DMS 273 (cell line): ENCODE data around the gene ARRB1.
"Not testable (repeated sequence)": the region's sequence is repeated elsewhere in the genome, so short reads cannot be mapped to it uniquely, and the experiment has no call there.

ENCODE experiments used
- DNase-seq: peaks from one replicate; lab custom pipeline; 2025; ENCODE audit not compliant: unreplicated experiment; lab: John Stamatoyannopoulos, UW

Gene ARRB1

GRCh38 chr11:75276686-75277085 is 74.8 kb downstream of the ARRB1 start:
- DNase-seq = peak; percentile 50

DNA sequence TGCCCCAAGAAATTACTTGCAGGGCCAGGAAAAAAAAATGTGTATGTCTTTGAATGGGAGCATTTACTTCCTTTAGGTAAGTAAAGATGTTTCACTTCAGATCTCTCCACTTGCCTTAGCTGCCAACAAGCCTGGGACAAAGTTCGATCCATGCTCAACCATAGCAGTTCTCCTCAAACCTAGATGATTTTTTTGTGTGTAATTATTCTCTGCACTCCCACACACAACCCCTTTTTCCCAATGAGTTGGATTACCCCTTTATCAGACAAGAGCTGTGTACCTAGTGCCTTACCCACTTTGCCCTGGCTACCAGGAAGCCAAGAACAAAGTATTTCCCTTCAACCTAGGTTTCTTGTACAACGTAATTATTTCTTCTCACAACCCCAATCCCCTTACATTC is 75.3 kb downstream of the ARRB1 start:
- DNase-seq = no peak

DNA sequence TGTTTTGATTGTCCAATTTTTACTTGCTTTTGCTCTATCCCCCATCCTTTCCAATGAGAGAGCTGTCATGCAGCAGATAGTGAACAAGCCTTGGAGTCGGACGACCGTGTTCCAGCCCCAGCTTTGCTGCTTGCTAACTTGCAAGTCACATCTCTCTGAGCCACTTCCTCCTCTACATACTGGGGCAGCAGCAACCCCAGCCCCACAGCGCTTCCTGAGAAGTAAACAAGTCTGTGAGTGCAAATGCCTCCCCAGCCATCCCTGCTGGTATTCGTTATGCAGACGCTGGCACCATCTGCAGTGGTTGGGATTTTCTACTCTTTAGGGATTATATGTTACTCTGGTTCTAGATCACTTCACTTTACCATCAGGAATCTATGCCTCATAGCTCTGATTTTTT is 75.9 kb downstream of the ARRB1 start:
- DNase-seq = peak; percentile 56

DNA sequence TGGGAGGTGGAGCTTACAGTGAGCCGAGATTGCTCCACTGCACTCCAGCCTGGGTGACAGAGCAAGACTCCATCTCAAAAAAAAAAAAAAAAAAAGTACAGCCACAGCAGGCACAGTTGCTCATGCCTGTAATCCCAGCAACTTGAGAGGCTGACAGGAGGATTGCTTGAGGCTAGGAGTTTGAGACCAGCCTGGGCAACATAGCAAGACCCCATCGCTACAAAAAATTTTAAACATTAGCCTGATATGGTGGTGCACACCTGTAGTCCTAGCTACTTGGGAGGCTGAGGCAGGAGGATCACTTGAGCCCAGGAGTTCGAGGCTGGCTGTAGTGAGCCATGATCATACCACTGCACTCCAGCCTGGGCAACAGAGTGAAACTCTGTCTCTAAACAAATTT is 76.7 kb downstream of the ARRB1 start:
- not testable (repeated sequence) for DNase-seq

DNA sequence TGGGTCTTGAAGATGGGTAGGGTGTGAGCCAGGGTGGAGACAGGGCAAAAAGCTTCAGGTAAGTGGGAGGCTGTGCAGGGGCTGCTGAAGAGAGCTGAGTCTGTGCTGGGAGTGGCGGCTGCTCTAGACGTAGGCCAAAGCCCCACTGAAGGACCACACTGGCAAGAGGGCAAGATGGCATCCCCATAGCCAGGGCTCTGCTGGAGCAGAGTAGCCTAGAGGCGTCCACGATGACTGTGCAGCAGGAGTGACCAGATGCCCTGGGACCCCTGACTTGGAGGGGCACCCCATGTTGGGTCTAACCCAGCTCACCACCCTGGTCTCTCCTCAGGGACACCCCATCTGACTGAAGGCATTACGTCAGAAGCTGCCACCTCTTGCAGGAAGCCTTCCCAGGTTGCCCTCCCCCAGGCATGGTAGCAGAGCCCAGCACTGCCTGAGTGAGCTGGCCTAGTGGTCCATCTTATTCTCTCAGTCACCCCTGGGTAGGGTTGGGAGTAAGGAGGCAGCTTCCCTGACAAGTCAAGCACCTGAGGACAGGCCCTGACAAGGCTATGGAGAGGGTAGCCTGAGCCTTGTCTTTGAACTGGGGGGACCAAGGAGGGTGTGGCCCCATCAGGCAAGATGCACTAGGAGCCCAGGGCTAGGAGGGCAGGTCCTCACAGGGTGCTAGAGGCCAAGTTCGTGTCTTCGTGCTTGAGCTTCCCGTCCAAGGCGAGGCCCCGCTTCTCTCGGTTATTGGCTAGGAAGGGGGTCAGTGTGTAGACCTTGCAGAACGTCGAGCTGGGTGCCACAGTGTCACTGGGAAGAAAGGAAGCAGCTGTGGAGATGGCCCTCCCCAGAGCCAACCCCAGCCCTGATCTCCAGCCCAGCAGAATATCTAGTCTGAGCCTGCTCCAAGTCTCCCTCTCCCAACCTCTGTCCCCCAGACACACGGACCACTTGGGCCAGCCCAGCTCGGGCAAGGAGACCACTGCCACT is 77.8 kb downstream of the ARRB1 start:
- no peak for DNase-seq

DNA sequence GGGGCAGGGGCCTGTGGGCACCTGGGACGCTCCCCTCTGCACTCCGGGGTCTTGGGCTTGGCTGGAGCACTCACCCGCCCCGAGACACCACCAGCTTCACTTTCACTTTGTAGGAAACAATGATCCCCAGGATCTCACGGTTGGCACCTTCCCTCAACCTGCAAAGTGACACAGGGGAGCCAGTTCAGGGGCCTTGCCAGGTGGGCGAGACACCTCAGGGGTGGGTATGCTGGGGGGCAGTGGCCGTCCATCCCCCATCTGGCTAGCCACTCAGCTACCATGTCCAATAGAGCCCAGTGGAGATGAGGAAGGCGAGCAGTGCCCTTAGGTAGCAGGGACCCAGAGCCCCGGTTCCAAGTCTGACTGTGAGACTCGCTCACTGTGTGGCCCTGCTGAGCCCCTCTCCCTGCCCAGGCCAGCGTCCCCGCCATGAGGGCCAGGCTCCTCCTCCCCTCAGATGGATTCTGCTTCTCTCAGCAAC is 78.6 kb downstream of the ARRB1 start:
- DNase-seq = no peak

DNA sequence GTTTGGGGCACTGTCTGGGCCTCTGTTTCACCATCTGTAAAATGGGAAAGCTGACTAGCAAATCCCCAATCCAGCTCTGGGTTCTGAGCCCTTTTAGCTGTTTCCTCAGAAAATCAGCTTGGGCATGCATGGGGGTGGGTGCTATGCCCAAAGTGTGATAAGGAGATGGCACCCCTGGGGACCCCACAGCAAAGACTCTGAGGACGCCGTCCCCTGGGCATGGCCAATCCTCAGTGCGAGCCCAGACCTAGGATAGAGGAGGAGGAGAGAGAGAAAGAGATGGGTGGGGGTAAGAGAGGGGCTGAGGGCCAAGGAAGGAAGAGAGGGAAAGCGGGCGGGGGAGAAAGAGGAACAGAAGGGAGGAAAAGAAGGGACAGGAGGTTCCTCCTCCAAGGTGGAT is 79.1 kb downstream of the ARRB1 start:
- DNase-seq = no peak

DNA sequence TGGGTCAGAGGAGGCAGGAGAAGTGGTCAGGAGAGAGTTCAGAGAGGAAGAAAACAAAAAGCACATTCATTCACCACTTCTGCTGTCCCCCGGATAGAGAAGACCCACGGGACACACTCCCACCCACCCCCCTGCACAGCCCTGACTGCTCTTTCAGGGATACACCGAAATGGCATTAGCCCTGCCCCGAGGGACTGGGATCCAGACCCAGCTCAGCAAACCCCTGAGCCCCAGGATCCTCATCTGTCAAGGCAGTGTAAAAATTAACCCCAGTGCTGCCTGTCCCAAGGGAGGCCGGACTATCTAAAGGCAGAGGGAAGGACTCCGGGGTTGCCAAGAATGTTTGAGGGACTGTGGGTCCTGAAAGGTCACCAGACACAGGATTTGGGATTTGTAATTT is 79.7 kb downstream of the ARRB1 start:
- DNase-seq = no peak

DNA sequence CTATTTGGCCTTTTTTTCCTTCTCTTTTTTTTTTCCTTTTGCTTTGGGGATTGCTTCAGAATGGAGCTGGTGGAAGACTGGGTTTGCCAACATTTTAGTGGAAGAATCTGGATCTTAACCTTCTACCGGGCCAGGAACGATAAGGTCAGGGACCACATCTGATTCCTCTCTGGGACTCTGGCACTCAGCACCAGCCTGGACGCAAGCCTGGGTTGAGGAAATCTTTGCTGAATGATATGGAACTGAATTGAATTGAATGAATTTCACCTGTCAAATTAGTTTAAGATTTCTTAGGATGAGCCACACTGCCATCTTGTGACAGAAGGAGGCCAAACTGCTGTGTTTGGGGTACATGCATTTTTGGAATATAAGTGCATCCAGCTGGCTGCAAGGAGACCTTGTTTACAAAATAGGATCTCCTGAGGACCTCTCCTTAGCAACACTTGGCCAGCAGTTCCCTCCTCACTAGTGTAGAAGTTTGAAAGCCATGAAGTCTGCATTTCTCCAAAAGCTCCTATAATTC is 80.5 kb downstream of the ARRB1 start:
- DNase-seq = peak; percentile 29

DNA sequence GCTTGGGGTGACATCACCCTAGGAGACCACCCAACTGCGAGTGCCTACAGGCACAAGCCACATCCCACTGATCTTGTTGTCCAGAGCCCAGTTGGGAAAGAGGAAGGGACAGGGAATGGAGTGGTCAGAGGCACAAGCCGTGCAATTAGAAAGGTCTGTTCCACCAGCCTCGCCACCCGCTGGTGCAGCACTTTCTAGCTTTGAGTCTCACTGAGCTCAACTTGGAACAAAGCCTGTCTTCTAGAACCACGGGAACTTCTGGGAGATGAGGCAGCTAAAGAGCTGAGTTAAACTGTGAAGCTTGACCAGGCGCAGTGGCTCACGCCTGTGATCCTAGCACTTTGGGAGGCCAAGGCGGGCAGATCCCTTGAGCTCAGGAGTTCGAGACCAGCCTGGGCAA is 81.6 kb downstream of the ARRB1 start:
- DNase-seq = no peak

GRCh38 chr11:75269367-75269660 is 82.1 kb downstream of the ARRB1 start:
- no peak for DNase-seq

DNA sequence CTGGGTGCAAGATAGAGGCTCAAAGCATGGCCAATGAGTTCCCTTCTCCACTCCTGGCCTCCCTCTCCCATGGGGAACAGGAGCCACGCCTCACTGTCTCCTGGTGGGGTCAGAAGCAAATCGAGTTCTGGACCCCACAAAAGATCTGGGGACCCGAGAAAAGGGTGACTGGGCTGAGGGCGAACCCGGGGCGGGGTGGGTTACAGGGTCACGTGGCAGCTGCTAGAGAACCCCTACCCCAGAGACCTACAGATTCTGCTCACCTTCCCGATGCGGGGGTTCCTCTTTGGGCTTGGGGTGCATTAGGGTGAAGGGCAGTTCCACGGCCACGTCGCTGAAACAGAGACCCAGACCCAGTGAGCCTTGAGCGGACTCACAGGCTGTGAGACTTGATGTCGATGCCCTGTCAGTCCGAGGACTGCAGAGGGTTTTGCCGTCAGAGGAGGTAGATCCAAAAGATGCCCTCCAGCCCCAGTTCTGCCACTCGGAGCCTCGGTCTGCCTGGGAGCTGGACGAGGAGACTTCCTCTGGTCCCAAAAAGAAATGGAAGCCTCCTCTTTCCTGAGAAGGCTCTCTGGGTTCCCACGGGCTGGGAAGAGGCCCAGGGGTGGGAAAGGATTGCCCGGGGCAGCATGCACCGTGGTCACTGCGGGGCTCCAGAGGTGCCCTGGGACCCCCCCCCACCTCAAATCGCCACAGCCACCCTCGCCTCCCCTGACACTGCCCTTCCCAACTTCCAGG is 82.7 kb downstream of the ARRB1 start:
- DNase-seq = no peak

- no peak for DNase-seq
These were observed 84.1 kb downstream of the ARRB1 start for GRCh38 chr11:75267171-75267970.

DNA sequence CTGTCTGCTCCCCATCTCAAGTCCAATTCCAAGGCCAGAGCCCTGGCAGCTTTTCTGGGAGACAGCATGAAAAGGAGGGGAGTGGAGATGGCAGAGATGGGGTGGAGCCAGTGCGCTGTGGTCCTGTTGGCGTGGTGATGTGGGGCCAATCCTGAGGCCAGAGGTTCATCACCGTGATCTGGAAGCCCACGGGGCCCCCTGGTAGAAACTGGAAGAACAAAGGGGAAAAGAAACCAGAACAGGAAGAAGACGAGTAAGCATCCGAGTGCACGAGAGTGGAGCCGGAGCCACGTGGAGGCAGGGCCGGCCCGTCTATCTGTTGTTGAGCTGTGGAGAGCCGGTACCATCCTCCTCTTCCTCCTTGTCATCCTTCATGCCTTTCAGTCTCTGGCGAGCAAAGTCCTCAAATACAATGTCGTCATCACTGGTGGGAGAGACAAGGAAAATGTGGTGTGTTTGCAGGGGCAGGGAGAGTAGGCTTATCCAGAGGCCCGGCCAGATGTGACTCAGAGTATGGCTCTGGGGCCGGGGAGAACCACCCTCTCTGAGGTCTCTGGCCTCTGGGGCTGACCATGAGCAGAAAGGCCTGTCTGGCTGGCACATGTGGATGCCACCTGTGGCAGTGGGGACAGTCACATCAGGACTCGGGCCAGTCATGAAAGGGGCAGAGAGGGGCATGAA is 85.5 kb downstream of the ARRB1 start:
- no peak for DNase-seq

DNA sequence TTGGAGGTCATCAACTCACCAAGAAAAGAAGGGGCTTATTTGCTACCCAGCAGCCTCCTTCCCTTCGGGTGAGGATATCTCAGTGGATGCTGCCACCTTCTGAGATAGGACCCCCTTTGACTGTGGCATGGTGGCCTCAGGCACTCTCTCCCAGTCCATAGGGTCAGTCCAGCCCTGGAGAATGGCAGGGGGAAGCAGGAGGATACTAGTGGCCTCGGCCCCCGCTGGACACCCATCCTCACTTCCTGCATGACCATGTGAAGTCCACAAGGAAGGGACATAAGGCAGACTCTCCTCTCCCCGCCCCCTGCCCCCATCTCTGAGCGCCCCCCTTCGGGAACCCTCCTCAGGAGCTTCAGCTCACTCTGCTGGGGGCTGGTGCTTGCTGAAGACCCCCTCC is 86.5 kb downstream of the ARRB1 start:
- no peak for DNase-seq

DNA sequence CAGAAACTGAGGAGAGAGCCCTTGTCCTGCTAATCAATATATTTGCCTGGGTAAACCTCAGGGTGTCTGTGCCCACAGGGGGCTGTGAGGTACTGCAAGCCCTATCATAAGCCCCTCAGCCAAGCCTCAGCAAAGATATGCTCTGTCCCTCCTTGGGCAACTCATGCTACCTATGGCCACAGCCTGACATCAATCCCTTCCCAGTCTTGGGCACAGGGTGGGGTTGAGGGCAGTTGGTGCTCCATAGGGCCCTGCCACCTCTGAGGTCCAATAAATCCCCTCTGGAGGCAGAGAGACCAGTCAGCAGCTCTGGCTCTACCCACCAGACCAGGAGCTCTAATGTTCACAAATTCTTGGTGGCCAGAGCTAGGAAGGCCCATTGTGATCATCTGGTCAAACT is 87.1 kb downstream of the ARRB1 start:
- no peak for DNase-seq

DNA sequence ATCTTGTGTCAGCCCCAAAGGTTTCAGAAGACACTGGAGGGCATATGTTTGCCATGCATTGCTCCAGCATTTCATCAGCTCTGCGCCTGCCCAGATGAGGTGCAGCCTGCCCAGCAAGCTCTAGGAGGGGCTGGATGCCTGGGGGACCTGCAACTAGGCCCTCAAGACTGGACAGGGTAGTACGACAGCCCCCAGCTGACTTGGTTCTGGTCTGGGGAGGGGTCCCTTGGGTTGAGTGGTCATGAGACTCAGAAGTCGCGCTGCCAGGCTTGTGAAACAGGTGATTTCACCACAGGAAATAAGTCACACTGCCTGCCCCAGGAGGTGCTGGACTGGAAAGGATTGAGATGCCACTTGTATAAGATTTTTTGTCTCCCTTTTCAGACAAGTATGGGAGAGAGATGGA is 87.5 kb downstream of the ARRB1 start:
- DNase-seq = peak; percentile 18

GRCh38 chr11:75262961-75263852 is 88.3 kb downstream of the ARRB1 start:
- DNase-seq = no peak

- no peak for DNase-seq
These were observed 89.0 kb downstream of the ARRB1 start for GRCh38 chr11:75262436-75262835.
